ENCODE measurements around the gene TRDN.

TRDN gene

GRCh38 chr6:123226398-123226797 lies 410.4 kb downstream of the TRDN start:
- no peak for DNase-seq (ENCODE audit: low spot score)
- Histone ChIP-seq H3K4me3 (no peak overlapping the region), H3K27ac (no peak overlapping the region)
- no peak for TF ChIP-seq CTCF (IDR thresholded peaks at IDR 0.05)

- TF ChIP-seq CTCF (IDR thresholded peaks at IDR 0.05) = no peak
- Histone ChIP-seq H3K4me3 (no peak overlapping the region), H3K27ac (no peak overlapping the region)
- no peak for DNase-seq (ENCODE audit: low spot score)
These were observed 412.7 kb downstream of the TRDN start for GRCh38 chr6:123224077-123224476.

GRCh38 chr6:123223461-123223860 lies 413.3 kb downstream of the TRDN start:
- DNase-seq (ENCODE audit: low spot score) = no peak
- TF ChIP-seq CTCF (IDR thresholded peaks at IDR 0.05) = no peak

GRCh38 chr6:123215211-123215610 lies 421.5 kb downstream of the TRDN start:
- Histone ChIP-seq H3K27ac (no peak overlapping the region), H3K4me3 (no peak overlapping the region)
- no peak for DNase-seq (ENCODE audit: low spot score)
- no peak for TF ChIP-seq CTCF (IDR thresholded peaks at IDR 0.05)

More at GRCh38 chr6:123223461-123223860, 413.3 kb downstream of the TRDN start:
- H3K4me3 ChIP-seq = no peak overlapping the region
- no peak overlapping the region for H3K27ac ChIP-seq

- H3K27ac ChIP-seq = no peak overlapping the region
- H3K4me3 ChIP-seq = no peak overlapping the region
- no peak for DNase-seq (ENCODE audit: low spot score)
- TF ChIP-seq CTCF (IDR thresholded peaks at IDR 0.05) = no peak
These were observed 422.3 kb downstream of the TRDN start for GRCh38 chr6:123214433-123214832.

GRCh38 chr6:123213921-123214320 lies 422.8 kb downstream of the TRDN start:
- TF ChIP-seq CTCF (IDR thresholded peaks at IDR 0.05) = no peak
- H3K27ac ChIP-seq = no peak overlapping the region
- DNase-seq (ENCODE audit: low spot score) = no peak
- H3K4me3 ChIP-seq = no peak overlapping the region

GRCh38 chr6:123211777-123212545 lies 424.8 kb downstream of the TRDN start:
- H3K27ac ChIP-seq = no peak overlapping the region
- no peak overlapping the region for H3K4me3 ChIP-seq
- no peak for TF ChIP-seq CTCF (IDR thresholded peaks at IDR 0.05)
- DNase-seq (ENCODE audit: low spot score) = no peak

Measured in coronary artery (tissue), 2 donors.